Sigmoid colon (tissue), 4 donors: ENCODE results near the gene CYP4A11.

Experiments used
- CTCF ChIP-seq, 4 experiments: fragments of 450-650 bp in 3 of 4; fragments of 200-600 bp in 1 of 4; IDR thresholded peaks; one replicate each; pipeline ENCODE4 v1.5.1; 2016 to 2019; ENCODE audit warnings: antibody characterized with exemption in 4 of 4, mild to moderate bottlenecking in 3 of 4, moderate library complexity in 2 of 4
- POLR2A ChIP-seq, 2 donors: fragments of 450-650 bp; IDR thresholded peaks; one replicate each; pipeline ENCODE4 v1.6.1; 2016; ENCODE audit warnings: antibody characterized with exemption in 2 of 2, mild to moderate bottlenecking in 2 of 2, moderate library complexity in 2 of 2
- POLR2AphosphoS5 ChIP-seq, 4 donors: sonication (generic); formaldehyde crosslinking; IDR thresholded peaks; one replicate each; pipeline ENCODE4 v1.6.1; 2017; ENCODE audit warnings: antibody characterized with exemption in 4 of 4

GRCh38 chr1:46937270-46937669 lies 4.0 kb downstream of the CYP4A11 start:
- TF ChIP-seq CTCF (IDR thresholded peaks at IDR 0.05) = no peak
- no peak for TF ChIP-seq POLR2AphosphoS5 (IDR thresholded peaks at IDR 0.05)
- TF ChIP-seq POLR2A (IDR thresholded peaks at IDR 0.05) = no peak
